Measurements from ENCODE around the gene MRPL20.
"Not testable (repeated sequence)": the region's sequence is repeated elsewhere in the genome, so short reads cannot be mapped to it uniquely, and the experiment has no call there.

Gene MRPL20

DNA sequence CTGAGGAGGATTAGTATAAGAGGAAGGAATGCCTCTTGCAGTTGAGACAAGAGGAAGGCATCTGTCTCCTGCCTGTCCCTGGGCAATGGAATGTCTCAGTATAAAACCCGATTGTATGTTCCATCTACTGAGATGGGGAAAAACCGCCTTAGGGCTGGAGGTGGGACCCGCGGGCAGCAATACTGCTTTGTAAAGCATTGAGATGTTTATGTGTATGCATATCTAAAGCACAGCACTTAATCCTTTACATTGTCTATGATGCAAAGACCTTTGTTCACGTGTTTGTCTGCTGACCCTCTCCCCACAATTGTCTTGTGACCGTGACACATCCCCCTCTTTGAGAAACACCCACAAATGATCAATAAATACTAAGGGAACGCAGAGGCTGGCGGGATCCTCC, 3.1 kb upstream of the MRPL20 start:
- not testable (repeated sequence) for DNase-seq (ENCODE audit: low read depth in 2 of 3, low spot score in 2 of 3)

DNA sequence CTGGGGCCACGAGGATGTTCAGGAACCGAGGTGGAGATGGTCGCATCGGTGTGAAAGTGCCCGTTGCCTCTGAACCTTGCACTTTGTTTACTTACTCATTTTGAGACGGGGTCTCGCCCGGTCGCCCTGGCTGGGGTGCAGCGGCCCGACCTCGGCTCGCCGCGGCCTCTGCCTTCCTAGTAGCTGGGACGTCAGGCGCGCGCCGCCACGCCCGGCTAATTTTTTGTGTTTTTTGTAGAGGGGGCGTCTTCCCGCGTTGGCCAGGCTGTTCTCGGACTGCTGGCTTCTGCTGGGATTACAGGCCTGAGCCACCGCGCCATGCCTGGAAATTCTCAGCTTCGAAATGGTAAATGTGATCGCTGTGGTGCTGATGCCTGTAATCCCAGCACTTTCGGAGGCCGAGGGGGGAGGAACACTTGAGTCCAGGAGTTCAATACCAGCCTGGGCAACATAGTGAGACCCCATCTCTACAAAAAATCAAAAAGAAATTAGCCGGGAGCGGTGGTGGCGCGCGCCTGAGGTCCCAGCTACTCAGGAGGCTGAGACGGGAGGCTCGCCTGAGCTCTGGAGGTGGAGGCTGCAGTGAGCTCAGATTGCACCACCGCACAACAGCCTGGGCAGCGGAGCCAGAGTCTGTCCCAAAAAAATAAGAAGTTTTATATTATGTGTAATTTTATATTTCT, 684 bp upstream of the MRPL20 start:
- no peak for DNase-seq (ENCODE audit: low read depth in 2 of 3, low spot score in 2 of 3)

DNA sequence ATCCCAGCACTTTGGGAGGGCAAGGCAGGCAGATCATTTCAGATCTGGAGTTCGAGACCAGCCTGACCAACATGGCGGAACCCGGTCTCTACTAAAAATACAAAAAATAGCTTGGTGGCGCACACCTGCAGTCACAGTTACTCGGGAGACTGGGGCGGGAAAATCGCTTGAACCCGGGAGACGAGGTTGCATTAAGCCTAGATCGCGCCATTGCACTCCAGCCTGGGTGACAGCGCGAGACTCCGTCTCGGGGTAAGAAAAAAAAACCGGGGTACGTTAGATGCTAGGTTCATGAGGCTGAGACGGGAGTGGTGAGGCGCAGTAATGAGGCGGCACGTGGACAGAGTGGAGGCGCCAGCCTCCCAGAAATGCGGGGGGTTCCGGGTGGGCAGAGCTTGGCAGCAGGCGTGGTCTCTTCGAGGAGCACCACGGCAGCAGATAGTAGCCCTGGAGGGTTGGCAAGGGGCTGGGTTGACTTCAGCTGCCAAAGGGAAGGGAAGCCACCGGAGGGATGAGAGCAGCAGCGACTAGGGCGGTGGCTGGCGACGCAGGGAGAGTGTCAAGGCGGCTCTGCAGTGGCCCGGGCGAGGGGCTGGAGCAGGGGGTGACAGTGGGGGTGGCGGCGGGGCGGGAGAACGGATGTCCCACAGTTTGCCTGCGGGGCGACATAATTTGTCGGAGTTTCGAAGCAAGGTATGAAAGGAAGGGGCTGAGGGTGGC, 832 bp downstream of the MRPL20 start:
- DNase-seq (ENCODE audit: low read depth in 2 of 3, low spot score in 2 of 3) = no peak

DNA sequence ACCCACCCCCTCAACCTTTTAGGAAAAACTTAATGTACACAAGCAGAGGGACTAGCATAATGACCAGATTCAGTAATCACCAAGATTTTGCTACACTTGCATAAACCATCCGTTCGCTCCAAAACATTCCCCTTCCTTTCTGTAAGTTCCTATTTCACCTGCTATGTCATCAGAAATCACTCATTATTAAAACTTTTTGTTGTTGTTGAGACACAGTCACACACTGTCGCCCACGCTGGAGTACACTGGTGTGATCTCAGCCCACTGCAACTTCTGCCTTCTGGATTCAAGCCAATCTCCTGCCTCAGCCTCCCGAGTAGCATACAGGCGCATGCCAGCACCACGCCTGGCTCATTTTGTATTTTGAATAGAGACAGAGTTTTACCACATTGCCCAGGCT, 3.4 kb downstream of the MRPL20 start:
- no peak for DNase-seq (ENCODE audit: low read depth in 2 of 3, low spot score in 2 of 3)

DNA sequence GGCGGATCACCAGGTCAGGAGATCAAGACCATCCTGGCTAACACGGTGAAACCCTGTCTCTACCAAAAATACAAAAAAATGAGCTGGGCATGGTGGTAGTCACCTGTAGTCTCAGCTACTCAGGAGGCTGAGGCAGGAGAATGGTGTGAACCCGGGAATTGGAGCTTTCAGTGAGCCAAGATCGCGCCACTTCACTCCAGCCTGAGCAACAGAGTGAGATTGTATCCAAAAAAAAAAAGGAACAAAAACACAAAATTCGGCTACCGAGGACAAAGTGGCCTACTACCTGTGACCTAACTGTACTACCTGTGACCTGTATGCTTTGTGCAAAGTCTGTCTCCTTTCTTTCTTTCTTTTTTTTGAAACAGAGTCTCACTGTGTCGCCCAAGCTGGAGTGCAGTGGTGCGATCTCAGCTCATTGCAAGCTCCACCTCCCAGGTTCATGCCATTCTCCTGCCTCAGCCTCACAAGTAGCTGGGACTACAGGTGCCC, 4.1 kb downstream of the MRPL20 start:
- not testable (repeated sequence) for DNase-seq (ENCODE audit: low read depth in 2 of 3, low spot score in 2 of 3)

DNA sequence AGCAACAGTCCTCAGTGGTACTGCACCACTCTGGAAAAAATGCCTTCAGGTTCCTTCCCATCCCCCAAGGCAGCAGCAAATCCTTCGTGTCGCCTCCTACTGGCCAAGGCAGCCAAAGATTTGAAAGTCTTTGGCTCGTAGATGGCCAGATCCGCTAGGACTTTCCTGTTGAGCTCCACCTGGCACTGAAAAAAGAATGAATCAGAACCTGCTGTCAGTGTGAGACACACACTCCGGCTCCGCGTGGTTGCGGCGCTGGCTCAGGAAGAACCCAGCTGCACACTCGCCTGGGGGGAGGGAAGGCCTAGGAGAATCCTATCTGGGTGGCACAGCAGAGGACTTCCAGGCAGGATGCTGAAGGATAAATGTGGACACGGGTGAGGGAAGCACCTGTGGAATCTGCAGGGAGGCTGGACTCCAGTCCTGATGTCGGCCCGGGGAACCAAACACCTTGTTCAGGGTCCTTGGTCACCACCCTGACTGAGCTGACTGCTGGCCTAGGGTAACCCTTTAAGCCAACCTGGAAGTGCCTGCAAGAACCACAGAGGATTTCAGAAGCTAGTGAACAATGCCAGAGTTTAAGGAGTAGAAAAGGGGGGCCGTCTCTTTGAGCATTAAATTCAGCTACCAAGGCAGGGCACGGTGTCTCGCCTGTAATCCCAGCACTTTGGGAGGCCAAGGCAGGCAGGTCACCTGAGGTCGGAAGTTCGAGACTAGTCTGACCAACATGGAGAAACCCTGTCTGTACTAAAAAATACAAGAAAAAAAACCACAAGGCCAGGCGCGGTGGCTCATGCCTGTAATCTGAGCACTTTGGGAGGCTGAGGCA, 4.8 kb downstream of the MRPL20 start:
- DNase-seq (ENCODE audit: low read depth in 2 of 3, low spot score in 2 of 3) = no peak

DNA sequence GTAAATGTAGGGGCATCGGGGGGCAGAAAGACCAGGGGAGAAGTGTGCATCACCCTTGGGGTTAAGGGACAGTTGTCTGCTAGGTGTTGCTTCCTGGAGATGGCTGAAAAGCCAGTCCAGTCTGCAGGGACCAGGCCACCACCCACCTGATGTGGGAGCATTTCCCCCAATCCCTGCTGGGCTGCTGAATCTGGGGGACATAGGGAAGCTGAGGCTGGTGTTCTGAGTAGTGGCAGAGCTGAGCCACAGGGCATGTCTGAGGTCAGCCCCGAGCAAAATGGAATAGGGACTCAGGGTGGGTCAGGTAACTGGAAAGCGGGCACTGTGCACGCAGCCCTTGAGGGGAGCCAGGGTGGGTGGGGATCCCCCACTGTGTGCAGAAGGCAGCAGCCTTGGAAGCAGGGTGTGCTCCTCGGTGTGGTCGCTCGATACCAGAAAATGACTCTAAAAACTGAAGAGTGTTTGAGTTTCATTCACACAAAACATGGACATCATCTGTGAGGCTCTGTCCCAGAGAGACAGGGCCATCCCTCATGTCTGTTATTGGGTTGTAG, 5.6 kb downstream of the MRPL20 start:
- DNase-seq (ENCODE audit: low read depth in 2 of 3, low spot score in 2 of 3) = no peak

DNA sequence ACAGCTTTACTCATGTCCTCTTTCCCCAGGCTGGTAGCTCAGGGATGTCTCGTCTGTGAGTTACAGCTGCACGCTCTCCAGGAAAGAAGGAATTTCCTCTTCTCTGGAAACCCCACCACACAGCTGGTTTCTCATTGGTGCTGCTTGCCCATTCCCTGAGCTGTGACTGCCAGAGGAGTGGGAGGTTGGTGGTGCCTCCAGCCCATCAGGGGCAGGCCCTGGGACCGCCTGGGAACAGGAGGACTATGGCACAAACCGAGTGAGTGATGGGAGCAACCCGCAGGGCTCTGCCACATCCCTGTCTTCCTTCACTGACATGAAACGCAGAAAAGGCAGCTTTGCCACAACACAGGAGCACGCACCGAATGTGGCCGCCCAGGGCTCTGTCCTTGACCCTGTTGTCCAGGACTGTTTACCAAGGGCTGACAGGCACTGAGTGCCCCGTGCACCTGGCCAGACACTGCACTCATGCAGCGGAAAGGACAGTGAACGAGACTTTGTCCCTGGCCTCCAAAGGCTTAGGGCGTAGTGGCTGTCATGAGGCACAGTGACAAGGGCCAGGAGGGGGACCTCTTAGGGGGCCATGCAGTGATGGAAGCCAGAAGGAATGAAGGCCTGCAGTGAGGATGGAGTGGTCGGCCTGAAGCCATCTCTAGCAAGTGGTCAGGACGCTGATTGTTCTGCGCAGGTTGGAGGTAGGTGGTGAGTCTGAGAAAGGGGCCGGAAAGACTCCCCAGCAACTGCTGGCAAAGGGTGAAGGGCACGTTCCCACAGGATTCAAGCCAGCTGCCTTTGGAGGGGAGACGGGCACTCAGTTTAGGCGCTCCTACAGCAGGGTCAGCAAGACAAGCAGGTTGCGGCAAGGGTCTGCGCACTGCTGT, 6.3 kb downstream of the MRPL20 start:
- no peak for DNase-seq (ENCODE audit: low read depth in 2 of 3, low spot score in 2 of 3)

DNA sequence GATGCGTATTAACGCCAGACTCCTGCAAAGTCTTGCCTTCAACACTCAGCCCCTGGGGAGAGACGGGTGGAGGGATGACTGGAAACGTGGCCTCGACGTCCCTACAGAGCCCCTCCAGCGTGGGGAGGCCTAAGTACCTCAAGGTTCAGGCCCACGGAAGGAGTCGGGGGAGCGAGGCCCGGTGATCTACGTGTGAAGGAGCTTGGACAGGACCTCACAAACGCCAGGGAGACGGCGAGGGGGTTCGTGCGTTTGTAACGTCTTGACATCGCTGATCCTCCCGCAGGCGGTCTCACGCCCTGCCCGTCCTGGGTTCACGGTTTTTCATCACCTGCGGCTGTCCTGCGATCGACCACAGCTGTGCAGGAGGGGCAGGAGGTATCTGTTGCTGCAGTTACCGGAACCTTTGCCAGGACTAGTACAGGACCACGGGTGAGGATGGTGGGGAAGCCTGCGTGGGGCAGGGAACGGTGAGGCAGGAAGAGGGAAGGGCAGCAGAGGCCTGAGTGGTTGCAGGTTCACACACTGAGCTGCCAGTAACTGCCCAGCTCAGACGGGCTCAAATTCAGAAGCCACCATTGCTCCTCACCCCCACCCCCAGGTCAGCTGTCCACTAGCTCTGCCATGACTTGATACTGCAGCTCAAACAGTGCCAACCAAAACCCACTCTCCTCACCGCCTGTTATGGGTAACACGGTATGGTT, 7.1 kb downstream of the MRPL20 start:
- no peak for DNase-seq (ENCODE audit: low read depth in 2 of 3, low spot score in 2 of 3)

DNA sequence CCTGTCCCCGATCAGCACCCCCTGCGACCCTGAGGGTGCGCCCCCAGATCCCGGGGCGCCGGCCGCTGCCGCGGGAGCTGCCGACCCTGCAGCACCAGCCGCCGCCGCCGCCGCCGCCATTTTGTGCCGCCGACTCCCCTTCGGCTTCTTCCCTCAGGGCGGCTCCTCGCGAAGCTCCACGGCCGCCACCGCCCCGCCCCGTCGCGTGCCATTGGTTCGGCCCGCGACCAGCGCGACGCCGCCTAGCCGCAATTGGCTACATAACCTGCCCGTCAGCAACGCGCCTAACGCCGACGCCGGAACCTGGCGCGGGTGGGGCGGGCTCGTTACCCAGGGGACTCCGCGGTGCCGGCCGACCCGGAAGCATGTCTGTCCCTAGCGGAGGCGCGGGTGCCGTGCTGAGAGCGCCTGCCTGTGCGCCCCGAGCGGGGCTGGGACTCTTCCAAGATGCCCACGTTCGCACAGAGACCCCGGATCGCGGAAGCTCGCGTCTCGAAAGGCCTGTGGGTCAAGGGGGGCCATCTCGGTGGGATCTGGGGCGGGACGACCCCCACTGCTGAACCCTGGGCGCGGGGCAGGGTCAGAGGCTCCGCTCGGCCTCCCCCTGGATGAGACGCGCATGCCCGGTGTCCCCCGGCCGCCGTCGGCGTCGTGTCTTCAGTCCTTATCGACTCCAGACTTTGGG, 7.8 kb downstream of the MRPL20 start, which contains the start of gene CCNL2:
Gene CCNL2 (minus strand): TSS at position 149 of the 685 bp plus-strand sequence. CDS start 29 bp downstream, at position 120.
- peak; percentile 95 to 100 (median 98) for DNase-seq (ENCODE audit: low read depth in 2 of 3, low spot score in 2 of 3)

DNA sequence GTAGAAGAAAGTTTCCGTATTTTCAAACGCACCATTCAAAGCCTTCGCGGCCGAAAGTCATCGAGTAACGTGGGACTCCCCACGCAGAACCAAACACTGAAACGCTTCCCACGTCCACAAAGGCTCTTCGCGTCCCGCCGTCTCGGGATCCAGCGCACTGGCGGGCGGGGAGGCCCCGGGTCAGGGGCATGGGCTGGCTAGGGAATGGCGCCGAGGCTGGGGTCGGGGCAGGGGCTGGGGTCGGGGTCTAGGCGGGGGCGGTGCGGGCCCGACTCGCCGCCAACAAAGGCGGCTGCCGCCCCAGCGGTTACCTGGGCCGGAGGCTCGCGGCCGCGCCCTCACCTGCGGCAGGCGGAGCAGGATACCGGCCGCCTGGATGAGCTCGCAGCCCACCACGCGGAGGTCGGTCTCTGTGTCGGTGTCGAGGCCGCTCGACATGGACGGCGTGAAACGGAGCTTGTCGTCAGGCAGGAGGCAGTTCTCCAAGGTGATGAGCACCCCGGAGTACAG, 8.4 kb downstream of the MRPL20 start:
- DNase-seq (ENCODE audit: low read depth in 2 of 3, low spot score in 2 of 3) = no peak

DNA sequence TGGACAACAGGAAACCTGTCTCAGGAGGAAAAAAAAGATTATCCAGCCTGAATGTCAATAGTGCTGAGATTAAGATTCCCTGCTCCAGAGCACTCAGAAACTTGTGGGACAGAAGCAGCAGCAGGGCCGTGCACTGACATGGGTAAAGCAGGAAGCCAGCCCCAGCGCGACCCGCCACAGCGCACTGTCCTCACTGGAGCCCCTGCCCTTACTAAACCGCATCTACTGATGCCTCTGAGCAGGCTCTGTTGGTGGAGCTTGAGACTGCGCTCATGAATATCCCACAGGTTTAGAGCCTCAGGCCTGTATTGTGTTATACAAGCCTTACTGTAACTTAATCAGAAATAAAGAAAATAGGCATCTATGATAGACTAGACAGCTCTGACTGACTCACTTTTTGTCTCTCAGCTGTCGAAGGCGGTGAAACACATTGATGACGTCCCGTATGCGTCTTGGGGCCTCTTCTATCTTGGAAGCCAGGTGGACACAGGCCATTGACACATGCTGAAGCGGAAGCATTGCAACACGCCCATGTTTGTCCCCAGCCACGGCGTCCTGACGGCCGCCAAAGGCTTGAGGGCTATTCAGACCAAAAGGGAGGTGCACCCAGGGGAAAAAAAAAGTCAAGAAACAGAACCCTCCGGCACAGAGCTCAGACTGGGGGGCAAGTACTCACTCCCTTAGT, 9.1 kb downstream of the MRPL20 start:
- DNase-seq (ENCODE audit: low read depth in 2 of 3, low spot score in 2 of 3) = no peak

DNA sequence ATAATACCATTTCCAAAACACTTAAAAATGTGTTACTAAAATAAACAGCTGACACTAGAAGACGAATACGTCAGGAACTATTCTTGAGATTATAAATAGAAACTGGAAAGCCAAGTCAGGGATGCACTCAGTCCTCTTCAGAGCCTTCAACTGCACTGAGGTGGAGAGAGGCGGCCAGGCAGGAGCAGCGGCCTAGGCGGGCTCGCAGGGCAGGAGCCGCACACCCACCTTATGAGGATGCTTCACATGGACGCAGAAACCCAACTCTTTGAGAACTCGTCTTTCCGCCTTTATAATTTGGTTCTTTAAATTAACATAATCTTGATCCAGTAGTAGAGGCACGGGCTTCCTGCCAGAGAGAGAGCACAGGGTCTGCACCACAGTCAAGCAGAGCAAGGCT, 11.9 kb downstream of the MRPL20 start:
- DNase-seq (ENCODE audit: low read depth in 2 of 3, low spot score in 2 of 3) = no peak

DNA sequence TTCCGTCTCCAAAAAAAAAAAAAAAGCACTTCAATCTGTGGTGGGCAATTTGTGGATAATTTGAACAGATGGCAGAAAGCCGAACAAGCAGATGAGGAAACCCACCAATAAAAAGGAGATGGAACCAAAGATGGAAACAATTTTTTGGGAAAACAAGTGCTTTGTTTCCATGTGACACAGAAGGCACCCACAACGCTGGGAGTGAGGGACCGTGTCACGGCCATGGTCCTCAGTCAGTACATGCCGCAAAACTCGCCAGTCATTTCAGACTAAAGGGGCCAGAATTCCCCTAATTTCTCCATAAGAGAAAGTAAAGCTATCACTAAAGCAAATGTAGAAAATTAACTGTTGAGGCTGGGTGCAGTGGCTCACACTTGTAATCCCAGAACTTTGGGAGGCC, 13.0 kb downstream of the MRPL20 start:
- DNase-seq (ENCODE audit: low read depth in 2 of 3, low spot score in 2 of 3) = no peak

DNA sequence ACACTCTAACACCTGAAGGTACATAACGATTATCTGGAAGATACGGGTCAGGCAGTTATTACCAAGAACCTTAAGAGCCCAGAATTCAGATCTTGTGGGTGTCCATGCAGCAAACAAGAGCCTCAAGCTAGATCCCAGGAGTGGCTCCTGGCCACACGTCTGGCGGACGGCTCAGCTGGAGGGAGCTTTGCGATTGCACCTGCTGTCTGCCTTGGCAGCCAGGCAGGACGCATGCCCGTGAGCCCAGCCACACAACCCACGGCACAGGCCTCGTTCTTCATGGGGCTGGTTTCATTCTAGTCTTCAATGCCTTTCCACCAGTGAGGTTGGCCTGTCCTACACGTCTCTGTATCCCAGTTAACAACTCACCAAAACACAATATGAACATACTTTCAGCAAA, 13.7 kb downstream of the MRPL20 start:
- no peak for DNase-seq (ENCODE audit: low read depth in 2 of 3, low spot score in 2 of 3)

DNA sequence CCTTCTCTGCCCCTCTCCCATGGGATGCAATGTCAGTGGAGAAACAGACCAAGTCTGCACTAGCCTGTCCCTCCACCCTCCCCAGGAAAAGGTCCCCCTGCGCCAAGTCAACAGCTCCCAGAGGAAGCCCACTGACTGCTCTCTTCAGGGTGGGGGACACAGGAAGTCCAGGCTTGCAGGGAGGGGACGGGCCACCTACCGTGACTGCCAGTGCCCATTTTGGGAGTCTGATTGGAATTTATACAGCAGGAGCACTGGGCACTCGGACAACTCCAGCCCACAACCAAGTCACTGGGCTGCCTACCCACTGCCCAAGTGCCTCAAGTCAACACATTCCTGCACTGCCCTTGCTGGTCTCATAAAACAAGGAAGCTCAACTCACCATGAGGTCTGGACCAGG, 14.1 kb downstream of the MRPL20 start:
- no peak for DNase-seq (ENCODE audit: low read depth in 2 of 3, low spot score in 2 of 3)

DNA sequence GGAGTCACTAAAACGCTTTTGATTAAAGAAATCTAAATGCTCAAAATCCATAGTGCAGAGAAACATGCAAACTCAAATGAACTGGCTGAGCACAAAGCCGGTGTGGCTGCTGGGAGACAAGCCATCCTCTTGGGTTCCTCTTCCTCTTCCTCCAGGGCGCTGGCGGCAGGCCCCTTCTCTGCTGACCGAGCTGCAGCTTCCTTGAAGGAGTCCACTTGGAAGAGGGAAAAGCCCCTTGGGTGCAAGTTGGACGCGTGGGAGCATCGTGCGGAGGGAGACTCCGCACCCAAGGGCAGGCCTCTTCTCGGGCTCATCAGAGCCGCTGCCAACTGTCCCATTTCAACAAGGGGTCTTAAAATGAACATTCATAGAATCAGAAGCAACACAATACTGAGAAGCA, 15.9 kb downstream of the MRPL20 start:
- DNase-seq (ENCODE audit: low read depth in 2 of 3, low spot score in 2 of 3) = no peak

DNA sequence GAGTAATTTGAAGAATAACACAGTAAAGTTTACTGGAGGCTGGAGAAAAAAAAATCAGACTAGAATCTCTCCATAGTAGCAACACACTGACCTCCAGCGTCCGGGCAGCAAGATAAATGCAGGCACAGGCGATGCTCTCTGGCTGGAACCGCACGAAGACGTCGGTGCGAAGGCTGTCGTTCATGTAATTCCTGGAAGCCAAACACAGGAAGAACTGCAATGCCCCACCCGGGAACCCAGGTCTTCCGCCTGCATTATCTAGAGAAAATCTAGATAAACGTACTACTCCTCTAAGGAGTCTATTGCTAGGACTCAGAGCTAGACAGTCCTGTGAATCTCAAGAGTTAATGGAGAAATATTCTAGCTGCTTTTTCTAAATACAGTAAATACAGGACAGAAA, 16.4 kb downstream of the MRPL20 start:
- DNase-seq (ENCODE audit: low read depth in 2 of 3, low spot score in 2 of 3) = no peak
